GM18520 (cell line): ENCODE measurements around the gene POMT1.
A peak's percentile ranks its signal among the peaks of the same experiment; 100 is the strongest.
"Not testable (repeated sequence)": the region's sequence is repeated elsewhere in the genome, so short reads cannot be mapped to it uniquely, and the experiment has no call there.

Experiments
- ATAC-seq: cut with Tn5 transposase; IDR thresholded peaks from one replicate; pipeline ENCODE4 v1.9.1; 2021; ENCODE audit not compliant: unreplicated experiment

POMT1 gene

GRCh38 chr9:131523451-131524435 is 21.0 kb downstream of the POMT1 start:
- no peak for ATAC-seq

DNA sequence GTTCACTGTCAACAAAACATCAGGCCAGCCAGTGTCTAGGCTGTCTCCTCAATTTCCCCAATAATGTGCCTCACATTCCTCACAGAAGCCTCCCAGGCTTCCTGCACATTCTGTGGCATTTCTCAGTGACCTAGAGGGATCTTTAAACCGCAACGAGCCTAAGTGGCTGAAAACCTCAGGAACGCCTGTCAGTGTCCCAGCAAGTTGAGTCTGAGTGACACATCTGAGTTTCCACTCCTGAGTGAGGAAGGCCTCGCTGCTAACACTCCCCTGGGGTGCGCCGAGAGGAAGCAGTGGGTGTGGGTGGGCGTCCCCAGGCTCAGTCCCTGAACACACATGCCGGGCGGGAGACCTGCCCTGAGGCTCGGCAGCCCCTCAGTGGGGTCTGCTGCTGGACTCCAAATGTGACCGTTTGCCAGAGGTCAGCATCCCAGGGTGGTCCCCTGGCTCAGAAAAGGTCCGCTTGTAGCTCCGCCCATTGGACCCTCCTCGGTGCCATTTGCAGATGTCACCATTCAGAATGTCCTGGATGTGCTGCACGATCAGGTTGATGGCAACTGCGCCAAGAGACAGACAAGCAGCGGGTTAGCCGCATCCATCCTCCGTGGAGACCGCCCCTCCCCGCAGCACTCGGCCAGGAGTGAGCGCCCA is 22.1 kb downstream of the POMT1 start:
- ATAC-seq: no peak

GRCh38 chr9:131525643-131526565 is 23.2 kb downstream of the POMT1 start:
- ATAC-seq: no peak

GRCh38 chr9:131528186-131528585 is 25.5 kb downstream of the POMT1 start:
- ATAC-seq: no peak

DNA sequence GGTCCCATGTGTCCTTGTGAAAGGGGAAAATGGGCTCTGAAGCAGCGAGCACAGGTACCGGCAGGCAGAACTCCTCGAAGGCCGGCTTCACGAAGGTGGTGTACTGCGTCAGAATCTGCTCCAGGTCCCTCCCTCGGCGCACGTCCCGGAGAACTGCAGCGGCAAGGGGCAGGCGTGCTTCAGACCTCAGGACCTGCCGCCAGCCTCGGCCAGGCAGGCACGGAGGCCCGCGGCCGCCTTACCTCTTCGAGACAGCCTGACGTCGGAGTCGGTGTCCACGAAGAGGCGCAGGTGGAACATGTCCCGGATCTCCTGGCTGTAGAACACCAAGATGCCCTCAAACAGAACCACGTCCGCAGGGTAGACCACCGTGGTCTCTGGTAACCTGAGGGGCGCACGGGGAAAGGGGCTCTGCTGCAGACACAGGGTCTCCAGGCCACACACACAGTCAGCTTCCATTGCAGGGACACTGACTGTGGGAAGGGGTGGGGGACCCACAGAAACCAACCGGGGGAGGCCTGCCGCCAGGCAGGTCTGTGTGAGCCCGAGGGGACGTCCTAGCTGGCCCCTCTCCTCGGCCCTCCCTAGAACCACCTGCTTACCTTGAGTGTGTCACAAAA is 26.3 kb downstream of the POMT1 start:
- no peak for ATAC-seq

- ATAC-seq: no peak
Measured at GRCh38 chr9:131529597-131530545, 27.2 kb downstream of the POMT1 start.

DNA sequence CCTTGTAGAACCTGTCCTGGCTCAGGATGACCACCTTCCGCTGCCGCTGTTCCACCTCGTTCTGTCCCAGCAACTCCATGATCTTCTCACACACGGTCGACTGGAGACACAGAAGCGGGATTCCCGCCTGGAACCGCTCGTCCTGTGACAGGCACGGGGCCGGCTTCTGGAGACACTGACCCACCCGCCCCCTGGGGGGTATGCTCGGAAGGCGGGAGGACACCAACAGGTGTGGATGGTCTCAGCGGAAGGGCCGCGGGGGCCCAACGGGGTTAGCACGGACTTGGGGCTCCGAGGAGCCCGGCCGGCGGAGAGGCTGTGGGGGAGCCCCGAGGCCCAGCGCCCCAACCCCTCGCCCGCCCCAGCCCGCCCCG is 27.8 kb downstream of the POMT1 start:
- no peak for ATAC-seq

- peak; percentile 67 for ATAC-seq
Measured at GRCh38 chr9:131530920-131531832, 28.5 kb downstream of the POMT1 start, which contains the start of gene UCK1. Gene UCK1 (minus strand): TSS chr9:131531263. CDS start chr9:131531174, 89 bp downstream.

DNA sequence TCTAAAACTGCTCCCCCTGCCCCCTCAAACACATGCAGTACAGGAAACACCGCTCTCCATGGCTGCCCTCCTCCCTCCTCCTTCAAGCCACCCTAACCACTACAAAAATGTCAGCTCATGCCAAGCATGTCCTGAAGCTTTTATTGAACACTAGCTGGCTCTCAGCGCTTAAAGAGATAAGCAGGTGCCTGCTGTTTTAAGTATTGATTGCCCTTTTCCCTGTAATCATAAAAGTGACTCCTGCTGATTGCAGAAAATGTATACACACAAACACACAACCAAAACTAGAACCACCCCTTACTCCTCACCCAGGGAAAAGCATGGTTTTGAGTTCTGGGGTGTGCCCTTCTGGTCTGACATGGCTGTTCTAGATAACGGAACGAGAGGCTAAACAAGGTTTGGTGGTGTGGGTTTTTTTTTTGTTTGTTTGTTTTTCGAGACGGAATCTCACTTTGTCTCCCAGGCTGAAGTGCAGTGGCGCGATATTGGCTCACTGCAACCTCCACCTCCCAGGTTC is 32.1 kb downstream of the POMT1 start:
- no peak for ATAC-seq

GRCh38 chr9:131537946-131538345 is 35.2 kb downstream of the POMT1 start:
- ATAC-seq: no peak

GRCh38 chr9:131539223-131539923 is 36.7 kb downstream of the POMT1 start:
- ATAC-seq: no peak

- ATAC-seq: no peak
Measured at GRCh38 chr9:131543141-131543540, 40.4 kb downstream of the POMT1 start.

GRCh38 chr9:131545003-131545785 is 42.5 kb downstream of the POMT1 start, which contains the start of gene PRRT1B:
Gene PRRT1B (plus strand): TSS chr9:131545523. CDS start chr9:131545616, 93 bp downstream.
- ATAC-seq: no peak

DNA sequence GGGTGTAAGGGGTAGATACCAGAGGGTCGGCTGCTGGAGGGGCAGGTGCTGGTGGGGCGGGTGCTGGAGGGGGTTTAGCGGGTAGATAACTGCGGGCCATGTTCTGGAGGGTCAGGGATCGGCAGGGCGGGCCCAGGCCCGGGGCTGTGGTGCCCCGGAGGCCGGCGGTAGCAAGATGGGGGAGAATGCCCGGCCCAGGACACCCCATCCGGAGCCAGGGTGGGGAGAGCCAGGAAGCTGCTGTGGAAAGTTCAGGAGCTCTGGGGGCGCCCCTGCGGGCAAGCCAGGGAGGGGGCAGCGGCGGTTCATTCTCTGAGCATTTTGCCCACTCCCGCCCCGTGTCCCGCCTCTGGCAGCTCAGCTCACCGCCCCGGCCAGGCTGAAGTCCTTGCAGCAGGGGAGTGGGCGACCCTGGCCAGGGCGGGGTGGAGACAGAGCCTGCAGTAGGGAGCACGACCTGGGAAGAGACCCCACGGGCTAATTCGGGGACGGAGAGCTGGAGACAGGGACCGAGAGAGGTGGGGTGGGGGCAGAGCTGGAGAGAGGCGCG is 43.1 kb downstream of the POMT1 start:
- no peak for ATAC-seq

- ATAC-seq: no peak
Measured at GRCh38 chr9:131546336-131547084, 43.8 kb downstream of the POMT1 start.

GRCh38 chr9:131549186-131549585 is 46.5 kb downstream of the POMT1 start:
- not testable (repeated sequence) for ATAC-seq
